ENCODE data around the gene AARS2.
A peak's percentile ranks its signal among the peaks of the same experiment; 100 is the strongest.
"Not testable (repeated sequence)": the region's sequence is repeated elsewhere in the genome, so short reads cannot be mapped to it uniquely, and the experiment has no call there.

Gene AARS2

GRCh38 chr6:44332585-44332984 lies 19.4 kb upstream of the AARS2 start:
- no peak for DNase-seq

GRCh38 chr6:44329858-44330257 lies 16.7 kb upstream of the AARS2 start:
- DNase-seq = no peak

- not testable (repeated sequence) for DNase-seq
Measured at GRCh38 chr6:44328203-44328602, 15.1 kb upstream of the AARS2 start.

- DNase-seq = no peak
Measured at GRCh38 chr6:44327760-44328159, 14.6 kb upstream of the AARS2 start.

- peak in 5 of 56 donors; percentile 2 to 21 (median 10) for DNase-seq
Measured at GRCh38 chr6:44327096-44327495, 13.9 kb upstream of the AARS2 start.

GRCh38 chr6:44321210-44321609 lies 8.1 kb upstream of the AARS2 start:
- no peak for DNase-seq

GRCh38 chr6:44317136-44317631 lies 4.0 kb upstream of the AARS2 start:
- not testable (repeated sequence) for DNase-seq

GRCh38 chr6:44316481-44316880 lies 3.3 kb upstream of the AARS2 start:
- DNase-seq = no peak

GRCh38 chr6:44315951-44316350 lies 2.8 kb upstream of the AARS2 start:
- no peak for DNase-seq

DNA sequence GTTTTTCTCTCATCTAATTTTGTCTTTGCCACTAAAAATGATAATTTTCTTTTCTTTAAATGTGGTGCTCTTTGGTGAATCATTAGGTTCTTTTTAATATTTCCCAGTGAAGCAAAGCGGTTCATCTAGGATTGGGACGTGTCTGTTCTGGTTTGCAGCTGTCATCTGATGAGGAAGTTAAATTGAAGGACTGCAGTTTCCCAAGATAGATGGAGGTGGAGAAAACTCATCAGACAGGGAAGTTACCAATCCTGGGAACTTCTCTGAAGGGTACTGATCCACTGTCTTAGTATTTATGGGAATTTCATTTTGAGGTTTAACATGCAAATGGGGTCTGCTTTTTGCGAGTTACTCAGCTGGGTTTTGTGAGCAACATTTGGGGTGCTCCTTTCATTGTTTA lies 2.4 kb upstream of the AARS2 start:
- DNase-seq = no peak

DNA sequence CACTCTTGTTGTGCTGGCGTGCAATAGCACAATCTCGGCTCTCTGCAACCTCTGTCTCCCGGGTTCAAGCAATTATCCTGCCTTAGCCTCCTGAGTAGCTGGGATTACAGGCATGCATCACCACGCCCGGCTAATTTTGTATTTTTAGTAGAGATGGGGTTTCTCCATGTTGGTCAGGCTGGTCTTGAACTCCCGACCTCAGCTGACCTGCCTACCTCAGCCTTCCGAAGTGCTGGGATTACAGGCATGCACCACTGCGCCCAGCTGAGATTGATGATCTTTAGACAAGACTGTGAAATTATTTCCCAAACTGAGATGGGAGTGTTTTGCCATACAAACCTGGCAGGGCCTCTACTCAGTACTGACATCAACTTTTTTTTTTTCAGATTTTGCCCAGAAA lies 1.5 kb upstream of the AARS2 start:
- not testable (repeated sequence) for DNase-seq

DNA sequence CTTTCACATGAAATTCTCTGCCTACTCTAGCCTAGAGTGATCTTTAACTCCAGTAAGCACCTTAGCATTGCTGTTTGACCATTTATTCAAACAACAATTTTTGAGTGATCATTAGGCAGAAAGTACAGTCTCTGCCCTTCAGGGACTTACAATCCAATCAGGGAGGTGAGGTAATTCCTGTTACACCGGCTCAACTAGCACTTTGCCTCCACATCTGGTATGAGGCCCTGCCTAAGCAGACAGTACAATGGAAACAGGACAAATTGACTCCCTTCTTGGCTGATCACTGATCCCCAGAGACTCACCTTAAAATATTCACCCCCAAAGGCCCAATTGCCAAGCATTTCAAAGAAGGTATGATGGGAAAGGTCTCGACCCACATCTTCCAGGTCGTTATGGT lies 1.4 kb downstream of the AARS2 start:
- DNase-seq = no peak

DNA sequence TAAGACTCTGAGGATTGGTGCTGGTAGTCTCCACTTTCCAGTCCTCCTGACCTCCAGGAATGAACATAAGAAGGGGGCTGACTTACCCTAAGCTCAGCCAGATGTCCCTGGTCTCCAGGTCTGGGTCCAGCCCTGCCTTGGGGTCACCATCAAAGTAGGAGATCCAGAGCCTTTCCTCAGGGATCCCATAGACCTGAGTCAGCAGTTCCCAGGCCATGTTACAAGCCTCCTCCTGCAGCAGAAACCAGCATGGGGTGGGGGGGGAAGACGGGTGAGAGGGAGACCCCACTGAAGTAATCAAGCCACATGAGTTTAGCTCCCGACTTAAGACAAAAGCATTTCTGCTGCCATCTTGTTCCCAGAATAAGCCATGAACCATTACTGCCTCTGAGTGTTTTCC lies 1.8 kb downstream of the AARS2 start:
- DNase-seq = no peak

DNA sequence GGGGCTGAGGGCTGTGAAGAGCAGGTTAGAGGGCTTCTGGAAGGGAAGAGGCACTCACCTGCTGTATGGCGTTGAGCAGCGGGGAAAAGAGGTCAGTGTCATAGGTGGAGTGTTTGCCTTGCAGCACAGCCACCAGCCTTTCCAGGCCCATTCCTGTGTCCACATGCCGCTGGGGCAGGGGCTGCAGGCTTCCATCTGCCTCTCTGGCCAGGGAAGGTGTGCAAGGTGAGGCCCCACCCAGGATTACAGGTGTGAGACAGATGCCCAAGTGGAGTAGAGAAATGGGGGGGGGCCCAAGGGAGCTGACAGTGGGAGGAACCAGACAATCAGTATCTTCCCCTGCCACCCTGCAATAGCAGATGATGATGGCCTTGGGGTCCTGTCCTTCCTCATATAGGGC lies 2.9 kb downstream of the AARS2 start:
- DNase-seq = no peak

DNA sequence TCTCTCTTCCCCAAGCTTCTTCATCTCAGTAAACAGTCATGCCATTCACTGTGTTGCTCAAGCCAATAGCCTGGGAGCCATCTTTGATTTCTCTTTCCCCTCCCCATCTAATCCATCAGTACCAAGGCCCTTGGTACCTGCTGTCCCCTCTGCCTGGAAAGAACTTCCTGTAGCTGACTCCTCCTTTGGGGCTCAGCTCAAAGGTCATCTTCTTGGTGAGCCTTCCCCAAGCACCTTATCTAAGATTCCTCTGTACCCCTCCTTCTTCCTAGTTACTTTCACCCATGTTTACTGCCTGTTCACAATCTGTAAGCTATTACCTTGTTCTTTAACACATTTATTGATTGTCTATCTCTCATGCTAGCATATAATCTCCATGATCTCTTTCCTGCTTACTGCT lies 3.5 kb downstream of the AARS2 start:
- DNase-seq = no peak

- no peak for DNase-seq
Measured at GRCh38 chr6:44309092-44309491, 4.1 kb downstream of the AARS2 start.

DNA sequence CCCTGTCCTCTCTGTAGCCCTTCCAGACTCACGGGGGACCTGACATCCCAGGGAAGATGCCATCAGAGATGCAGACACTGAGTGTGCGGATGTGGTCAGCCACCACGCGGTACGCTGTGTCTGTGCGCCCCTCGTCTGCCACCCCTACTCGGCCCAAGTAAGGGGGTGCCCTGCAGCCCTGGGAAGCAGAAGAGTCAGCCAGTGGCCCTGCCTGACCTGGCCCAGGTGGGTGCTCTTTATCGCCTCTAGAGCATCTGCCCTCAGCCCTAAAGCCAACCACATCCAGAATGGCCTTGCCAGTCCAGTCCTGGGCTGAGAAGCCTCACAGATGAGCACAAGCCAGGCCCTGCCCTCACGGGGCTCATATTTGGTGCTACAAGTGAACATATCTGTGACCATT lies 5.9 kb downstream of the AARS2 start:
- DNase-seq = no peak

DNA sequence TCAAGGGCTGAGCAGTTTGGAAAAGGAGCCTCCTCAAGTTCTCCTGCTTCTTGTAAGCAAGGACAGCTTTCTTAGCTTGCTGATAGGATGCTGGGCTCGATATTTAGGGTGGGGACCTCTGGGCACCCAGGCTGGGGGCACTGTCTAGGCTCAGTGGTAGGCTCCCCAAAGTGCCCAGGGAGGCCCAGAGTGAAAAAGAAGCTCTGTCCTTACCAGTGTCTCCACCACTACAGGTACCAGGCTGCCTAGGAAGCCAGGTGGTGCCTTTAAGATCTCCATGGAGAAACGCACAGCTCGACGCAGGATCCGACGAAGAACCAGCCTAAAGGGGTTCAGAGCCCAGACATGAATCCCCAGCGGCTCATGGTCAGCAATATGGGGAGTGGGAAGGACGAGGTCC lies 6.4 kb downstream of the AARS2 start:
- DNase-seq = no peak

- no peak for DNase-seq
Measured at GRCh38 chr6:44305200-44305725, 7.9 kb downstream of the AARS2 start.

DNA sequence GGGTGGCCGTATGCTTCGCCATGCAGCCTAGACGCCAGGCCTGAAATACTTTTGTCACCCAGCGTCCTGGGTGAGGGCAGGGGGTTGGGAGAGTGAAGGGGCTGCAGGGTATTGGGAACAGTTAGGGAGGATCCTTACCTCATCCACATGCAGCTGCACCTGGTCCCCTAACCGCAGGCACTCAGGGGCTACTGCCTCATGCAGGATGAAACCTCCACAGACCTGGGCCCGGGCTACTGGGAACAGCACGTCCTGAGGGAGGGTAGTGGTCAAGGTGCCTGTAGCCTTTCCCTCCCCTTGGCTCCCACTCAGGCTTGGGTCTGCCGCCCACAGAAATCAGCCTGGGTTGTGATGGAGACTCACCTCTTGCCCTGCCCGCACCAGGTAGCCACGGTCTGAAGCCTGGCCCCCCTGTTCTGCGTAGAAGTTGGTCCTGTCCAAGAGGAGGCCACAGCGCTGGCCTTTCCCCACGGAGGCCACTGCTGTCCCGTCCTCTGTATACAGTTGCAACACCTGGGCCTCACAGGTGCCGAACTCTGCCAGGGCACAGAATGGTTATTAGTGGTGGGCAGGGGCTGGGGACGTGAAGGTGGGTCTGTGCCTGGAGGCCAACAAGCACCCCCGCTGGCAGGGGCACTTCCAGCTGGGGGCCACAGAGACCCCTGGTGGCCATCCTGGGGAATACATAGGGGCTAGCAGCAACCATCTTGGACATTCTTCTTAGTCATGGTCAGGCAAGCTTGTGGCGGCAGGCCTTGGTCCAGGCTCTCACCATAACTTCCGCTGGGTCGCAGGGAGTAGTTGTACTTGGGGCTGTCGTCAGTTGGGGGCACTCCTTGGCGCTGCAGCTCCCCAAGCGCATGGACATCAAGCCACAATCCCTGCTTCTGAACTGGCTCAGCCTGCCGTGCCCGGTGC lies 8.6 kb downstream of the AARS2 start:
- peak in 11 of 56 donors; percentile 3 to 37 (median 11) for DNase-seq

GRCh38 chr6:44303842-44304241 lies 9.3 kb downstream of the AARS2 start:
- no peak for DNase-seq

- DNase-seq = no peak
Measured at GRCh38 chr6:44302856-44303255, 10.3 kb downstream of the AARS2 start.

All from nucleus accumbens (tissue), 56 donors.